SK-N-SH treated with all-trans-retinoic acid at 6 μM for 48 hours (cell line): ENCODE measurements around the gene ST3GAL5.

ENCODE experiments used
- ATAC-seq: fragments of 200-7000 bp; cut with Tn5 transposase; 3 replicates; pipeline ENCODE4 v1.9.1; 2020; ENCODE audit warnings: mild to moderate bottlenecking, moderate library complexity
- BACH2 ChIP-seq: fragments of 250-450 bp; sonication (Bioruptor Pico); IDR thresholded peaks from 2 replicates; pipeline ENCODE4 v1.9.0; 2021; ENCODE audit warnings: mild to moderate bottlenecking, borderline replicate concordance
- CREB5 ChIP-seq: fragments of 250-450 bp; sonication (Bioruptor Pico); IDR thresholded peaks from 2 replicates; pipeline ENCODE4 v1.5.1; 2020; ENCODE audit warnings: low read depth, mild to moderate bottlenecking, moderate library complexity
- CSDC2 ChIP-seq: fragments of 250-450 bp; sonication (Bioruptor Pico); IDR thresholded peaks from 2 replicates; pipeline ENCODE4 v1.5.0; 2020; ENCODE audit warnings: mild to moderate bottlenecking, moderate library complexity
- CSRNP3 ChIP-seq: fragments of 250-450 bp; sonication (Bioruptor Pico); IDR thresholded peaks from 2 replicates; pipeline ENCODE4 v1.5.1; 2021; ENCODE audit warnings: mild to moderate bottlenecking, moderate library complexity
- ESRRG ChIP-seq: fragments of 250-450 bp; sonication (Bioruptor Pico); IDR thresholded peaks from 2 replicates; pipeline ENCODE4 v1.6.1; 2021; ENCODE audit warnings: mild to moderate bottlenecking
- GLIS3 ChIP-seq: fragments of 250-450 bp; sonication (Bioruptor Pico); IDR thresholded peaks from 2 replicates; pipeline ENCODE4 v1.5.0; 2020; ENCODE audit warnings: mild to moderate bottlenecking, moderate library complexity
- OSR1 ChIP-seq: fragments of 250-450 bp; sonication (Bioruptor Pico); IDR thresholded peaks from 2 replicates; pipeline ENCODE4 v1.8.0; 2022; ENCODE audit warnings: moderate library complexity, mild to moderate bottlenecking, inconsistent platforms
- PATZ1 ChIP-seq: fragments of 250-450 bp; sonication (Bioruptor Pico); IDR thresholded peaks from 2 replicates; pipeline ENCODE4 v1.8.0; 2020; ENCODE audit warnings: mild to moderate bottlenecking, moderate library complexity, borderline replicate concordance
- POU6F1 ChIP-seq: fragments of 250-450 bp; sonication (Bioruptor Pico); IDR thresholded peaks from 2 replicates; pipeline ENCODE4 v1.8.0; 2021; ENCODE audit warnings: low read depth, mild to moderate bottlenecking, moderate library complexity, borderline replicate concordance
- PPARA ChIP-seq: fragments of 250-450 bp; sonication (Bioruptor Pico); IDR thresholded peaks from 2 replicates; pipeline ENCODE4 v1.5.0; 2020; ENCODE audit warnings: mild to moderate bottlenecking, borderline replicate concordance
- RARB ChIP-seq: fragments of 250-450 bp; sonication (Bioruptor Pico); IDR thresholded peaks from 2 replicates; pipeline ENCODE4 v1.8.0; 2021; ENCODE audit warnings: mild to moderate bottlenecking, moderate library complexity
- SNAI2 ChIP-seq: fragments of 250-450 bp; sonication (Bioruptor Pico); IDR thresholded peaks from 2 replicates; pipeline ENCODE4 v1.5.0; 2020; ENCODE audit warnings: mild to moderate bottlenecking, moderate library complexity
- TCF4 ChIP-seq: fragments of 250-450 bp; sonication (Bioruptor Pico); IDR thresholded peaks from 2 replicates; pipeline ENCODE4 v1.8.0; 2021; ENCODE audit warnings: mild to moderate bottlenecking, moderate library complexity, borderline replicate concordance
- TSHZ2 ChIP-seq: fragments of 250-450 bp; sonication (Bioruptor Pico); IDR thresholded peaks from 2 replicates; pipeline ENCODE4 v1.5.0; 2020; ENCODE audit warnings: mild to moderate bottlenecking, moderate library complexity
- ZC3H10 ChIP-seq: fragments of 250-450 bp; sonication (Bioruptor Pico); IDR thresholded peaks from 2 replicates; pipeline ENCODE4 v1.5.1; 2021; ENCODE audit warnings: mild to moderate bottlenecking, moderate library complexity
- ZFP3 ChIP-seq: fragments of 250-450 bp; sonication (Bioruptor Pico); IDR thresholded peaks from 2 replicates; pipeline ENCODE4 v1.5.0; 2020; ENCODE audit warnings: mild to moderate bottlenecking, moderate library complexity
- ZFP30 ChIP-seq: fragments of 450-650 bp; formaldehyde crosslinking; IDR thresholded peaks from 2 replicates; pipeline ENCODE4 v1.5.0; 2022; ENCODE audit warnings: mild to moderate bottlenecking, moderate library complexity
- ZNF565 ChIP-seq: fragments of 450-650 bp; formaldehyde crosslinking; conservative IDR thresholded peaks from 2 replicates; pipeline ENCODE4 v1.5.0; 2020; ENCODE audit warnings: low read depth, mild to moderate bottlenecking, moderate library complexity
- ZNF70 ChIP-seq: fragments of 450-650 bp; formaldehyde crosslinking; IDR thresholded peaks from 2 replicates; pipeline ENCODE4 v1.5.0; 2020; ENCODE audit warnings: mild to moderate bottlenecking, moderate library complexity
- ZNF8 ChIP-seq: fragments of 450-650 bp; formaldehyde crosslinking; IDR thresholded peaks from 2 replicates; pipeline ENCODE4 v1.5.0; 2020; ENCODE audit warnings: mild to moderate bottlenecking, moderate library complexity

ST3GAL5 gene

GRCh38 chr2:85926931-85927661 is 38.3 kb upstream of the ST3GAL5 start:
- no peak for ATAC-seq
- TF ChIP-seq CSRNP3 (CRISPR knock-in tag): no peak
- TF ChIP-seq SNAI2 (CRISPR knock-in tag): no peak
- no peak for TF ChIP-seq ESRRG (CRISPR knock-in tag)
- TF ChIP-seq CREB5 (CRISPR knock-in tag): no peak
- no peak for TF ChIP-seq ZNF8 (CRISPR knock-in tag)
- no peak for TF ChIP-seq ZC3H10 (CRISPR knock-in tag)
- TF ChIP-seq ZFP3: no peak
- TF ChIP-seq TSHZ2 (CRISPR knock-in tag): no peak
- TF ChIP-seq POU6F1 (CRISPR knock-in tag): no peak
- TF ChIP-seq BACH2: no peak
- TF ChIP-seq OSR1 (CRISPR knock-in tag): no peak
- no peak for TF ChIP-seq PATZ1 (CRISPR knock-in tag)
- no peak for TF ChIP-seq GLIS3 (CRISPR knock-in tag)
- no peak for TF ChIP-seq TCF4
- no peak for TF ChIP-seq ZNF70 (CRISPR knock-in tag)
- TF ChIP-seq ZNF565 (CRISPR knock-in tag): no peak
- no peak for TF ChIP-seq CSDC2 (CRISPR knock-in tag)
- TF ChIP-seq PPARA (CRISPR knock-in tag): no peak

- no peak for TF ChIP-seq ZFP30 (CRISPR knock-in tag)
- TF ChIP-seq POU6F1 (CRISPR knock-in tag): no peak
- TF ChIP-seq PPARA (CRISPR knock-in tag): no peak
- no peak for TF ChIP-seq CSRNP3 (CRISPR knock-in tag)
- TF ChIP-seq ZNF565 (CRISPR knock-in tag): no peak
- TF ChIP-seq OSR1 (CRISPR knock-in tag): no peak
- no peak for TF ChIP-seq ZFP3
- no peak for TF ChIP-seq ZC3H10 (CRISPR knock-in tag)
- TF ChIP-seq RARB (CRISPR knock-in tag): no peak
- no peak for TF ChIP-seq BACH2
- TF ChIP-seq SNAI2 (CRISPR knock-in tag): no peak
- no peak for TF ChIP-seq PATZ1 (CRISPR knock-in tag)
- no peak for ATAC-seq
Observed at GRCh38 chr2:85926526-85926925, 37.7 kb upstream of the ST3GAL5 start.
